ENCODE results near the gene OMG.

DNA sequence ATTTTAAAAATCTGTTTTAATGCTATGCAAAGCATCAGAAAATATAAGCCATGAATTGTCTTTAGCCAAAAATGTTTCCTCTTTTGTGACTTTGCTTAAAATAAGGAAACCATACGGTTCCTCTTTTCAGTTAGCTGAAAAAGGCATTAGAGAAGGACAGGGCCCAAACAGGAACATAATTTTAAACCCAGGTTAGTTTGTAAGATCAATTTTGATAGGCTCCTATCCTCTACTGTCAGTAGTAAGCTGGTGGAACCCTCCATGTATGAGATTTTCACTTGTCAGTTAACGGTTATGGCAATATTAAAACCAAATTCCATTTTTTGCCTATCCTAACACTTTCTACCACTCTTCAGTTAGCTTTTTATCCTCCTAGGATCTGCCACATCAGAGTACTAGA, 12.5 kb upstream of the OMG start:
- TF ChIP-seq, protein P1, sequence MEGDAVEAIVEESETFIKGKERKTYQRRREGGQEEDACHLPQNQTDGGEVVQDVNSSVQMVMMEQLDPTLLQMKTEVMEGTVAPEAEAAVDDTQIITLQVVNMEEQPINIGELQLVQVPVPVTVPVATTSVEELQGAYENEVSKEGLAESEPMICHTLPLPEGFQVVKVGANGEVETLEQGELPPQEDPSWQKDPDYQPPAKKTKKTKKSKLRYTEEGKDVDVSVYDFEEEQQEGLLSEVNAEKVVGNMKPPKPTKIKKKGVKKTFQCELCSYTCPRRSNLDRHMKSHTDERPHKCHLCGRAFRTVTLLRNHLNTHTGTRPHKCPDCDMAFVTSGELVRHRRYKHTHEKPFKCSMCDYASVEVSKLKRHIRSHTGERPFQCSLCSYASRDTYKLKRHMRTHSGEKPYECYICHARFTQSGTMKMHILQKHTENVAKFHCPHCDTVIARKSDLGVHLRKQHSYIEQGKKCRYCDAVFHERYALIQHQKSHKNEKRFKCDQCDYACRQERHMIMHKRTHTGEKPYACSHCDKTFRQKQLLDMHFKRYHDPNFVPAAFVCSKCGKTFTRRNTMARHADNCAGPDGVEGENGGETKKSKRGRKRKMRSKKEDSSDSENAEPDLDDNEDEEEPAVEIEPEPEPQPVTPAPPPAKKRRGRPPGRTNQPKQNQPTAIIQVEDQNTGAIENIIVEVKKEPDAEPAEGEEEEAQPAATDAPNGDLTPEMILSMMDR (IDR thresholded peaks at IDR 0.05): no peak
- TF ChIP-seq SMC3 (IDR thresholded peaks at IDR 0.05; ENCODE audit: low read depth, low read length) (no peak), RFX5 (IDR thresholded peaks at IDR 0.05; ENCODE audit: low read length) (no peak)
- TF ChIP-seq, protein P2, sequence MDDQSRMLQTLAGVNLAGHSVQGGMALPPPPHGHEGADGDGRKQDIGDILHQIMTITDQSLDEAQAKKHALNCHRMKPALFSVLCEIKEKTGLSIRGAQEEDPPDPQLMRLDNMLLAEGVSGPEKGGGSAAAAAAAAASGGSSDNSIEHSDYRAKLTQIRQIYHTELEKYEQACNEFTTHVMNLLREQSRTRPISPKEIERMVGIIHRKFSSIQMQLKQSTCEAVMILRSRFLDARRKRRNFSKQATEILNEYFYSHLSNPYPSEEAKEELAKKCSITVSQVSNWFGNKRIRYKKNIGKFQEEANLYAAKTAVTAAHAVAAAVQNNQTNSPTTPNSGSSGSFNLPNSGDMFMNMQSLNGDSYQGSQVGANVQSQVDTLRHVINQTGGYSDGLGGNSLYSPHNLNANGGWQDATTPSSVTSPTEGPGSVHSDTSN (IDR thresholded peaks at IDR 0.05): no peak

All from SK-N-SH (cell line).